Fibroblast of lung (primary cell): Measurements from ENCODE around the gene RIMS3. TPM values are rescaled to one million over a fixed set of nuclear protein-coding genes. Genes with fewer than 3 reads are reported as not detected.

Source experiments
- DNase-seq, 2 donors: peaks; one replicate each; pipeline versions ENCODE4 v3.0.0 to v3.0.0-alpha.2; 2010; ENCODE audit warnings: low read depth in 2 of 2
- H2AFZ ChIP-seq: 2 replicates; pipeline ENCODE4 v1.5.1; 2012; ENCODE audit warnings: low read length, control low read depth, inconsistent platforms
- H3K27ac ChIP-seq: 2 replicates; pipeline ENCODE4 v1.5.1; 2011; ENCODE audit warnings: low read length, control low read depth; ENCODE audit not compliant: insufficient read depth
- H3K27me3 ChIP-seq: 2 replicates; pipeline ENCODE4 v1.5.1; 2011; ENCODE audit warnings: mild to moderate bottlenecking, low read length; ENCODE audit not compliant: control insufficient read depth, insufficient read depth
- H3K36me3 ChIP-seq: 2 replicates; pipeline ENCODE4 v1.5.1; 2011; ENCODE audit warnings: low read length; ENCODE audit not compliant: control insufficient read depth, insufficient read depth
- H3K4me1 ChIP-seq: 2 replicates; pipeline ENCODE4 v1.5.1; 2011; ENCODE audit warnings: low read length; ENCODE audit not compliant: control insufficient read depth, insufficient read depth; ENCODE audit errors: extremely low read depth
- H3K4me2 ChIP-seq: 2 replicates; pipeline ENCODE4 v1.5.1; 2011; ENCODE audit warnings: low read length, control low read depth; ENCODE audit not compliant: insufficient read depth; ENCODE audit errors: extremely low read depth
- H3K4me3 ChIP-seq, 4 experiments: fragments of 200-600 bp in 1 of 4; sonication (generic) in 1 of 4; replicated peaks in 1 of 4; 2 replicates each; pipeline ENCODE4 v1.5.1; 2011 to 2016; ENCODE audit warnings: low read length in 4 of 4, low read depth in 3 of 4, mild to moderate bottlenecking in 3 of 4, control low read depth in 2 of 4, inconsistent platforms in 1 of 4, mixed read lengths in 1 of 4; ENCODE audit not compliant: insufficient read depth in 1 of 4; ENCODE audit errors: control extremely low read depth in 1 of 4
- H3K79me2 ChIP-seq: 2 replicates; pipeline ENCODE4 v1.5.1; 2012; ENCODE audit warnings: mild to moderate bottlenecking, low read length, inconsistent platforms; ENCODE audit not compliant: control insufficient read depth, insufficient read depth
- H3K9ac ChIP-seq: 2 replicates; pipeline ENCODE4 v1.5.1; 2011; ENCODE audit warnings: mild to moderate bottlenecking, low read length, control low read depth; ENCODE audit not compliant: insufficient read depth
- H3K9me3 ChIP-seq: 2 replicates; pipeline ENCODE4 v1.5.1; 2012; ENCODE audit warnings: low read depth, low read length; ENCODE audit not compliant: control insufficient read depth, insufficient read depth
- H4K20me1 ChIP-seq: 2 replicates; pipeline ENCODE4 v1.5.1; 2011; ENCODE audit warnings: low read length; ENCODE audit not compliant: control insufficient read depth, insufficient read depth; ENCODE audit errors: extremely low read depth
- EZH2 ChIP-seq: IDR thresholded peaks from 2 replicates; pipeline ENCODE4 v1.5.1; 2012; ENCODE audit warnings: low read length, control low read depth, mild to moderate bottlenecking; ENCODE audit errors: missing control alignments
- polyA plus RNA-seq, 2 donors: library from polyadenylated mRNA; depleted of rRNA in 1 of 2; stranded (reverse) in 1 of 2; unstranded in 1 of 2; fragments of >200 nt; gene quantifications; 2 replicates each; pipeline ENCODE4 v1.2.1, GENCODE V29; 2011 to 2012; ENCODE audit warnings: missing spikeins in 1 of 2
- total RNA-seq: library from RNA; depleted of rRNA; stranded (reverse); fragments of >200 nt; gene quantifications from 2 replicates; pipeline ENCODE4 v1.2.1, GENCODE V29; 2014
- TF ChIP-seq, protein P1 (sequence below), 2 donors: IDR thresholded peaks in 1 of 2; conservative IDR thresholded peaks in 1 of 2; 1 replicate in 1 of 2; 2 replicates in 1 of 2; pipeline ENCODE4 v1.5.1; 2011 to 2012; ENCODE audit warnings: low read length in 2 of 2, control low read depth in 1 of 2, inconsistent platforms in 1 of 2, low read depth in 1 of 2, mild to moderate bottlenecking in 1 of 2

Gene RIMS3
- total and polyA plus RNA-seq, 2 donors (not counting 1 experiment from before 2014, with no cell fraction given) = 0.11 to 0.33 TPM

DNA sequence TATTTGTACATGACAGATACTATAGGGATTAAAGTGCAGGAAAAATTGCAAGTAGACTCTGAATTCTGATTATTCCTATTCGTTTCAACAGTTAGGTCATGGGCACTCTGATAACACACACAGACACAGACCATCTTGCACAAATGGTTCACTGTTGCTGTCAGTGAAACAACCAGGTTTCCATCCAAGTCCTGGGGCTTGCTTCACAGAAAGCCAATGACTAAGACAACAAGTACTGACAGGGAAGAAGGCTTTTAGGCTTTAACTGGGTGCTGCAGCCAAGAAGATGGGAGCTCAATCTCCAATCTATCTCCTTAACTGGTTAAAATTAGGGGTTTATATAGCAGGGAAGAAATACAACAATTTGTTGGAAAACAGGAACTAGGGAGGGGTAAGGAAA, 57.6 kb downstream of the RIMS3 start:
- Histone ChIP-seq H3K9me3 (no peaks in the 10 kb centered on the region), H4K20me1 (no peaks in the 10 kb centered on the region), H3K36me3 (no peaks in the 10 kb centered on the region), H3K4me3 (no peak overlapping the region), H3K4me2 (no peak overlapping the region), H3K27ac (no peak overlapping the region), H2AFZ (no peak overlapping the region), H3K27me3 (no peaks in the 10 kb centered on the region), H3K79me2 (no peaks in the 10 kb centered on the region), H3K4me1 (no peaks in the 10 kb centered on the region), H3K9ac (no peak overlapping the region)
- DNase-seq = no peak
- TF ChIP-seq, protein P1, sequence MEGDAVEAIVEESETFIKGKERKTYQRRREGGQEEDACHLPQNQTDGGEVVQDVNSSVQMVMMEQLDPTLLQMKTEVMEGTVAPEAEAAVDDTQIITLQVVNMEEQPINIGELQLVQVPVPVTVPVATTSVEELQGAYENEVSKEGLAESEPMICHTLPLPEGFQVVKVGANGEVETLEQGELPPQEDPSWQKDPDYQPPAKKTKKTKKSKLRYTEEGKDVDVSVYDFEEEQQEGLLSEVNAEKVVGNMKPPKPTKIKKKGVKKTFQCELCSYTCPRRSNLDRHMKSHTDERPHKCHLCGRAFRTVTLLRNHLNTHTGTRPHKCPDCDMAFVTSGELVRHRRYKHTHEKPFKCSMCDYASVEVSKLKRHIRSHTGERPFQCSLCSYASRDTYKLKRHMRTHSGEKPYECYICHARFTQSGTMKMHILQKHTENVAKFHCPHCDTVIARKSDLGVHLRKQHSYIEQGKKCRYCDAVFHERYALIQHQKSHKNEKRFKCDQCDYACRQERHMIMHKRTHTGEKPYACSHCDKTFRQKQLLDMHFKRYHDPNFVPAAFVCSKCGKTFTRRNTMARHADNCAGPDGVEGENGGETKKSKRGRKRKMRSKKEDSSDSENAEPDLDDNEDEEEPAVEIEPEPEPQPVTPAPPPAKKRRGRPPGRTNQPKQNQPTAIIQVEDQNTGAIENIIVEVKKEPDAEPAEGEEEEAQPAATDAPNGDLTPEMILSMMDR (conservative IDR thresholded peaks at IDR 0.05 in 1 of 2, IDR thresholded peaks at IDR 0.05 in 1 of 2; ENCODE audit: low read depth in 1 of 2, low read length in 2 of 2) = no peak
- no peak for TF ChIP-seq EZH2

DNA sequence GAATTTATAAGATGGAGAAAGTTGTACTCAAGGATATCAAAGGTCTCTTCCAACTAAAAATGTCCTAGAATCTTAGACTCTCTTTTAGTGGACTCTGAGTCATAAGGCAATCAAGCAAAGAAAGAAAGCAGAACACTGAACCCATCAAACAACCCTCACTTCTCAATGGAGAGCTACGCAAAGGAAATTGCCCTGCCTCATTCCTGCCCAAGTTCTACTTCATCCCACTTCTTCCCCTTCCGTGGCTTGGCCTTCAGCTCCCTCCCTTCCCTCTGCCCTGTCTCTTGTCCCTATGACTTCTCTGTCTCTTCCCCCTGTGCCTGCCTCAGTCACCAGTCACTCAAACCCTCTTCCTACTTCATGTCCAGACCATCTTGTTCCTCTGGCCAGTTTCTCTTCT, 58.5 kb downstream of the RIMS3 start:
- Histone ChIP-seq H3K4me3 (no peak overlapping the region), H3K79me2 (no peaks in the 10 kb centered on the region), H3K4me2 (no peak overlapping the region), H3K4me1 (no peaks in the 10 kb centered on the region), H3K9ac (no peak overlapping the region), H3K36me3 (no peaks in the 10 kb centered on the region), H3K27ac (no peak overlapping the region), H2AFZ (no peak overlapping the region), H3K9me3 (no peaks in the 10 kb centered on the region), H4K20me1 (no peaks in the 10 kb centered on the region), H3K27me3 (no peaks in the 10 kb centered on the region)
- no peak for TF ChIP-seq EZH2
- TF ChIP-seq, protein P1 (conservative IDR thresholded peaks at IDR 0.05 in 1 of 2, IDR thresholded peaks at IDR 0.05 in 1 of 2; ENCODE audit: low read depth in 1 of 2, low read length in 2 of 2) = no peak
- DNase-seq = no peak

DNA sequence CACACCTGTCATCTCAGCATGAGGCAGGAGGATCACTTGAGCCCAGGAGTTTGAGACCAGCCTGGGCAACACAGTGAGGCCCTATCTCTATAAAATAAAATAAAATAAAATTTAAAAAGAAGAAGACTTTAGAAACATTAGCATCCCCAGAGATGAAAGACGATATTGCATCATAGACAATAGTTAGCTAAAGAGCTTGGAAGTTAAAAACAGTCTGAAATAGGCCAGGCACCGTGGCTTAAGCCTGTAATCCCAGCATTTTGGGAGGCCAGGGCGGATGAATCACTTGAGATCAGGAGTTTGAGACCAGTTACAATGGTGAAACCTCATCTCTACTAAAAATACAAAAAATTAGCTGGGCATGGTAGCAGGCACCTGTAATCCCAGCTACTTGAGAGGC, 59.3 kb downstream of the RIMS3 start:
- Histone ChIP-seq H2AFZ (no peak overlapping the region), H4K20me1 (no peaks in the 10 kb centered on the region), H3K27ac (no peak overlapping the region), H3K9ac (no peak overlapping the region), H3K9me3 (no peaks in the 10 kb centered on the region), H3K4me1 (no peaks in the 10 kb centered on the region), H3K79me2 (no peaks in the 10 kb centered on the region), H3K36me3 (no peaks in the 10 kb centered on the region), H3K4me3 (no peak overlapping the region), H3K27me3 (no peaks in the 10 kb centered on the region), H3K4me2 (no peak overlapping the region)
- TF ChIP-seq, protein P1 (conservative IDR thresholded peaks at IDR 0.05 in 1 of 2, IDR thresholded peaks at IDR 0.05 in 1 of 2; ENCODE audit: low read depth in 1 of 2, low read length in 2 of 2) = no peak
- no peak for TF ChIP-seq EZH2
- DNase-seq = no peak
